ENCODE results near the gene ZNF878. TPM values are rescaled to one million over a fixed set of nuclear protein-coding genes. Genes with fewer than 3 reads are reported as not detected.

ZNF878 gene
- total and polyA plus RNA-seq, 2 of the 13 experiments (the other 11 are each of a cell fraction or from before 2014, with no cell fraction given): 0.46 to 5.2 TPM

DNA sequence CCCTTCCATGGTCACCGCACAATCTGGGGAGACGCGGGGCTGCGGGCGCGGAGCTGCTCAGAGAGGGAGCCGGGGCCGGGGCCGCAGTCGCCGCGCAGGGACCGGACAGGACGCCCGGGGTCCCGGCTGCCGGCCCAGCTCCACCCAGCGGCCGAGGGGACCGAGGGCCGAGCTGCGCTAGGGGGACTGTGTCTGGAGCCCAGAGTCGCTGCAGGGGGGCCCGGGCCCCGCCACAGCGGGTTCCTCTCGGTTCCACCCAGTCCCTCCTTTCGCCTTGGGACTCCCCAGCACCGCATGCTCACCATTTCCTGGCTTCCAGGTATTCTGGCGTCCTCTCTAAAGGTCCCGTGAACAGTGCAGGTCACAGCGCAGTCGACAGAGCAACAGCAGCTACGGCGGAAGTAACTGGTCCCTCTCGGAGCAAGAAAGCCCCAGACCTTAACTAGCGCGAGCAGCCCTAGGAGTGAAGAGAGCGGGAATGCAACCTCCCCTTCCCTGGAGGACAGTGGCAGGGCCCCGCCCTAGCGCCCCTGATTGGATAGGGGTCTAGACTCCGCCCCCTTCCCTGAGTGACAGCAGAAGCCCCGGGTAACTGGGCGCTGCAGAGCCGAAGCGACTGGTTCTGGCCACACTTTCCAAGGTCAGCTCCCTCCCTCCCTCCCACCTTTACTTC is at the start of gene ZNF878 (continued):
- TF ChIP-seq, protein P1, sequence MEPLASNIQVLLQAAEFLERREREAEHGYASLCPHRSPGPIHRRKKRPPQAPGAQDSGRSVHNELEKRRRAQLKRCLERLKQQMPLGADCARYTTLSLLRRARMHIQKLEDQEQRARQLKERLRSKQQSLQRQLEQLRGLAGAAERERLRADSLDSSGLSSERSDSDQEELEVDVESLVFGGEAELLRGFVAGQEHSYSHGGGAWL (CRISPR knock-in tag; IDR thresholded peaks at IDR 0.05): peak; percentile 25; the same call in 1 of the 2 replicates
- TF ChIP-seq PTBP1 (IDR thresholded peaks at IDR 0.05; ENCODE audit: low read depth, low read length, poor library complexity, severe bottlenecking) (no peak), STAG1 (CRISPR knock-in tag; IDR thresholded peaks at IDR 0.05) (0 out of 2 replicates have a peak, but pooled peaks have one; percentile 16), FOSL2 (CRISPR knock-in tag; IDR thresholded peaks at IDR 0.05) (peak; percentile 41; the same call in 1 of the 2 replicates), NR2F2 (IDR thresholded peaks at IDR 0.05; ENCODE audit: borderline replicate concordance, low read depth) (no peak), SIN3A (IDR thresholded peaks at IDR 0.05; ENCODE audit: borderline replicate concordance, low read depth, low read length) (peak; percentile 96), SSRP1 (CRISPR knock-in tag; IDR thresholded peaks at IDR 0.05) (no peak), MLLT10 (CRISPR knock-in tag; IDR thresholded peaks at IDR 0.05) (no peak), ZBTB7A (CRISPR knock-in tag; IDR thresholded peaks at IDR 0.05) (no peak), KLF6 (CRISPR knock-in tag; IDR thresholded peaks at IDR 0.05) (peak; percentile 82), SMYD3 (CRISPR knock-in tag; IDR thresholded peaks at IDR 0.05) (no peak), ETV6 (CRISPR knock-in tag; conservative IDR thresholded peaks at IDR 0.05) (peak; percentile 80; the same call in 1 of the 2 replicates), ZNF101 (CRISPR knock-in tag; IDR thresholded peaks at IDR 0.05; ENCODE audit: borderline replicate concordance, low read depth) (no peak), ZNF772 (CRISPR knock-in tag; IDR thresholded peaks at IDR 0.05) (peak; percentile 98), ZNF253 (CRISPR knock-in tag; IDR thresholded peaks at IDR 0.05; ENCODE audit: borderline replicate concordance) (no peak), HOXA5 (CRISPR knock-in tag; IDR thresholded peaks at IDR 0.05) (peak; percentile 88; the same call in 1 of the 2 replicates), ZNF460 (CRISPR knock-in tag; IDR thresholded peaks at IDR 0.05; ENCODE audit: borderline replicate concordance) (no peak), MTF1 (CRISPR knock-in tag; IDR thresholded peaks at IDR 0.05) (no peak), HIVEP1 (CRISPR knock-in tag; IDR thresholded peaks at IDR 0.05) (0 out of 2 replicates have a peak, but pooled peaks have one; percentile 43)
- TF ChIP-seq, protein P2, sequence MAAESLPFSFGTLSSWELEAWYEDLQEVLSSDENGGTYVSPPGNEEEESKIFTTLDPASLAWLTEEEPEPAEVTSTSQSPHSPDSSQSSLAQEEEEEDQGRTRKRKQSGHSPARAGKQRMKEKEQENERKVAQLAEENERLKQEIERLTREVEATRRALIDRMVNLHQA (CRISPR knock-in tag; IDR thresholded peaks at IDR 0.05): no peak
- TF ChIP-seq, protein P3, sequence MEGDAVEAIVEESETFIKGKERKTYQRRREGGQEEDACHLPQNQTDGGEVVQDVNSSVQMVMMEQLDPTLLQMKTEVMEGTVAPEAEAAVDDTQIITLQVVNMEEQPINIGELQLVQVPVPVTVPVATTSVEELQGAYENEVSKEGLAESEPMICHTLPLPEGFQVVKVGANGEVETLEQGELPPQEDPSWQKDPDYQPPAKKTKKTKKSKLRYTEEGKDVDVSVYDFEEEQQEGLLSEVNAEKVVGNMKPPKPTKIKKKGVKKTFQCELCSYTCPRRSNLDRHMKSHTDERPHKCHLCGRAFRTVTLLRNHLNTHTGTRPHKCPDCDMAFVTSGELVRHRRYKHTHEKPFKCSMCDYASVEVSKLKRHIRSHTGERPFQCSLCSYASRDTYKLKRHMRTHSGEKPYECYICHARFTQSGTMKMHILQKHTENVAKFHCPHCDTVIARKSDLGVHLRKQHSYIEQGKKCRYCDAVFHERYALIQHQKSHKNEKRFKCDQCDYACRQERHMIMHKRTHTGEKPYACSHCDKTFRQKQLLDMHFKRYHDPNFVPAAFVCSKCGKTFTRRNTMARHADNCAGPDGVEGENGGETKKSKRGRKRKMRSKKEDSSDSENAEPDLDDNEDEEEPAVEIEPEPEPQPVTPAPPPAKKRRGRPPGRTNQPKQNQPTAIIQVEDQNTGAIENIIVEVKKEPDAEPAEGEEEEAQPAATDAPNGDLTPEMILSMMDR (CRISPR knock-in tag; IDR thresholded peaks at IDR 0.05): peak; percentile 51
- TF ChIP-seq, protein P4, sequence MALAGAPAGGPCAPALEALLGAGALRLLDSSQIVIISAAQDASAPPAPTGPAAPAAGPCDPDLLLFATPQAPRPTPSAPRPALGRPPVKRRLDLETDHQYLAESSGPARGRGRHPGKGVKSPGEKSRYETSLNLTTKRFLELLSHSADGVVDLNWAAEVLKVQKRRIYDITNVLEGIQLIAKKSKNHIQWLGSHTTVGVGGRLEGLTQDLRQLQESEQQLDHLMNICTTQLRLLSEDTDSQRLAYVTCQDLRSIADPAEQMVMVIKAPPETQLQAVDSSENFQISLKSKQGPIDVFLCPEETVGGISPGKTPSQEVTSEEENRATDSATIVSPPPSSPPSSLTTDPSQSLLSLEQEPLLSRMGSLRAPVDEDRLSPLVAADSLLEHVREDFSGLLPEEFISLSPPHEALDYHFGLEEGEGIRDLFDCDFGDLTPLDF (CRISPR knock-in tag; IDR thresholded peaks at IDR 0.05): peak; percentile 61
- TF ChIP-seq, protein P5, sequence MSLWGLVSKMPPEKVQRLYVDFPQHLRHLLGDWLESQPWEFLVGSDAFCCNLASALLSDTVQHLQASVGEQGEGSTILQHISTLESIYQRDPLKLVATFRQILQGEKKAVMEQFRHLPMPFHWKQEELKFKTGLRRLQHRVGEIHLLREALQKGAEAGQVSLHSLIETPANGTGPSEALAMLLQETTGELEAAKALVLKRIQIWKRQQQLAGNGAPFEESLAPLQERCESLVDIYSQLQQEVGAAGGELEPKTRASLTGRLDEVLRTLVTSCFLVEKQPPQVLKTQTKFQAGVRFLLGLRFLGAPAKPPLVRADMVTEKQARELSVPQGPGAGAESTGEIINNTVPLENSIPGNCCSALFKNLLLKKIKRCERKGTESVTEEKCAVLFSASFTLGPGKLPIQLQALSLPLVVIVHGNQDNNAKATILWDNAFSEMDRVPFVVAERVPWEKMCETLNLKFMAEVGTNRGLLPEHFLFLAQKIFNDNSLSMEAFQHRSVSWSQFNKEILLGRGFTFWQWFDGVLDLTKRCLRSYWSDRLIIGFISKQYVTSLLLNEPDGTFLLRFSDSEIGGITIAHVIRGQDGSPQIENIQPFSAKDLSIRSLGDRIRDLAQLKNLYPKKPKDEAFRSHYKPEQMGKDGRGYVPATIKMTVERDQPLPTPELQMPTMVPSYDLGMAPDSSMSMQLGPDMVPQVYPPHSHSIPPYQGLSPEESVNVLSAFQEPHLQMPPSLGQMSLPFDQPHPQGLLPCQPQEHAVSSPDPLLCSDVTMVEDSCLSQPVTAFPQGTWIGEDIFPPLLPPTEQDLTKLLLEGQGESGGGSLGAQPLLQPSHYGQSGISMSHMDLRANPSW (CRISPR knock-in tag; IDR thresholded peaks at IDR 0.05; ENCODE audit: borderline replicate concordance): peak; percentile 31; the same call in 1 of the 2 replicates
- TF ChIP-seq, protein P6, sequence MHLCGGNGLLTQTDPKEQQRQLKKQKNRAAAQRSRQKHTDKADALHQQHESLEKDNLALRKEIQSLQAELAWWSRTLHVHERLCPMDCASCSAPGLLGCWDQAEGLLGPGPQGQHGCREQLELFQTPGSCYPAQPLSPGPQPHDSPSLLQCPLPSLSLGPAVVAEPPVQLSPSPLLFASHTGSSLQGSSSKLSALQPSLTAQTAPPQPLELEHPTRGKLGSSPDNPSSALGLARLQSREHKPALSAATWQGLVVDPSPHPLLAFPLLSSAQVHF (CRISPR knock-in tag; IDR thresholded peaks at IDR 0.05): no peak
